Effector memory CD8-positive, alpha-beta T cell (primary cell): Measurements from ENCODE around the gene NUB1.

Experiments used
- ATAC-seq: fragments of 150-1000 bp; cut with Tn5 transposase; replicated peaks from 2 replicates; pipeline ENCODE4 v1.10.0; 2021; ENCODE audit warnings: mild to moderate bottlenecking, moderate library complexity
- DNase-seq, 3 experiments: peaks; one replicate each; pipeline ENCODE4 v3.0.0; 2021
- H3K27ac Mint-ChIP-seq, 2 donors: one replicate each; pipeline ENCODE4 v1.8.0; 2022; ENCODE audit warnings: mild to moderate bottlenecking in 2 of 2, mixed read lengths in 2 of 2, moderate library complexity in 2 of 2
- H3K27me3 Mint-ChIP-seq, 2 donors: one replicate each; pipeline ENCODE4 v1.8.0; 2022; ENCODE audit warnings: mixed read lengths in 2 of 2
- H3K36me3 Mint-ChIP-seq: one replicate; pipeline ENCODE4 v1.8.0; 2022; ENCODE audit warnings: mild to moderate bottlenecking, moderate library complexity, mixed read lengths; ENCODE audit not compliant: insufficient read depth
- H3K4me1 Mint-ChIP-seq, 2 donors: one replicate each; pipeline ENCODE4 v1.8.0; 2022; ENCODE audit warnings: low read depth in 2 of 2, mixed read lengths in 2 of 2
- H3K4me3 Mint-ChIP-seq, 2 donors: one replicate each; pipeline ENCODE4 v1.8.0; 2022; ENCODE audit warnings: mild to moderate bottlenecking in 2 of 2, mixed read lengths in 2 of 2, moderate library complexity in 2 of 2
- H3K9me3 Mint-ChIP-seq, 2 donors: one replicate each; pipeline ENCODE4 v1.8.0; 2022; ENCODE audit warnings: mixed read lengths in 2 of 2

Gene NUB1

GRCh38 chr7:151386301-151387160 is 44.9 kb downstream of the NUB1 start:
- ATAC-seq, result no peak
- peaks cover 7 to 10% of the 10 kb centered on the region in 2 donors for H3K4me1 Mint-ChIP-seq
- DNase-seq, result no peak
- H3K9me3 Mint-ChIP-seq, result no peaks in the 10 kb centered on the region
- peak overlapping the region in 1 of 2 donors; percentile 66 for H3K27ac Mint-ChIP-seq
- H3K4me3 Mint-ChIP-seq, result no peak overlapping the region
- peaks cover 10% of the 10 kb centered on the region for H3K36me3 Mint-ChIP-seq
- peaks cover 20 to 24% of the 10 kb centered on the region in 2 donors for H3K27me3 Mint-ChIP-seq

DNA sequence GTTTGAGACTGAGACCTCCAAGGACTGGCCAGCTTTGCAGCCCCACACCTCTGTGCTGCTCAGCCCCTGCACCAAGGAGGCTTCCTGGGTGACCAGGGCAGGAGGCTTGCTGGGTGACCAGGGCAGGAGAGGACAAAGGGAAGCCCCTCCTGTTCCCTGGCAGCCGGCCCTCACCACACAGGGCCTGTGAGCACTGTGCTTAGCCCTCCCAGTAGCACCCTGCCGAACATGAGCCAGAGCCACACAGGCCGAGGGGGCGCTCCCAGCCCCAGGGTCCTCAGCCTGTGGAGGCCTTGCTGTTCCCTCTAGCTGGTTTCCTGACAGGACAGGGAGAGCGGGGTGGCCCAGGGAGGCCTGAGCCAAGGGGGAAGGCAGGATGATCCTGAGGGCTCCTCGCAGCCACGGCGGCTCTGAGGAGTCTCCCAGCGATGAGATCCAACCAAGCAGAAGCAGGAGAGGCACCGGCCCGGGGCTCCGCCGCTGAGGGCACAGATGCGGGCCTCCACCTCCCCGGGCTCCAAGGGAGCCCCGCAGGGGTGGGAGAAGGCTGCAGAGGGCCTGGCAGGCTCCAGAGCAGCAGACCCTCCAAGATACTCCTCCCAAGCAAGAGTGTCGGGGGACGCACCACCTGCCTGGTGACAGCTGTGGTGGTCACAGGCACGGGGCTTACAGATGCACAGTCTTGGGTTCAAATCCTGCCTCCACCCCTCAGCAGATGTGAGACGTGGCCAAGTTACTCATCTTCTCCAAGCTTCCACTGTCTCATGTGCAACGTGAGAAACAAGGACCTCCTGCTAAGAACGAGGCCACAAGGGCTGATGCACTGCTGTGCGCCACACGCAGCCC is 45.8 kb downstream of the NUB1 start:
- Mint-ChIP-seq H3K27ac (peak overlapping the region in 1 of 2 donors; percentile 26), H3K27me3 (peaks cover 15 to 20% of the 10 kb centered on the region in 2 donors), H3K4me3 (no peak overlapping the region), H3K36me3 (peaks cover 5% of the 10 kb centered on the region), H3K4me1 (peaks cover 2 to 6% of the 10 kb centered on the region in 2 donors), H3K9me3 (no peaks in the 10 kb centered on the region)
- DNase-seq (no peak), ATAC-seq (no peak)

DNA sequence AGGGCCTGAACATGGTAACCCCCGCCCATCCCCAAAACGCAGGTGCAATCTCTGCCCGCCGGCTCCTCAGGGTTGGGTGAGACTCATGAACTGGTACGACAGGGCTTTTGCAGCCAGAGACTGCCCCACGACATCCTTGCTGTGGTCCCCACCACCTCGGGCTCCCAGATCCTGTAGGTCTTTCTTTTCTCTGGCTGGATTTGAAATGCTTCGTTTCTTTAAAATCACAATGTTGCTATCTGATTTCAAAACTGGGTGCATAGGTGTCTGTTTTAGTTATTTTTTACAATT is 46.3 kb downstream of the NUB1 start:
- Mint-ChIP-seq H3K4me1 (peaks cover 0 to 3% of the 10 kb centered on the region in 2 donors), H3K9me3 (no peaks in the 10 kb centered on the region), H3K4me3 (no peak overlapping the region), H3K27me3 (peaks cover 11 to 16% of the 10 kb centered on the region in 2 donors), H3K36me3 (peaks cover 3% of the 10 kb centered on the region), H3K27ac (peak overlapping the region in 1 of 2 donors; percentile 26)
- no peak for ATAC-seq
- DNase-seq, result no peak

DNA sequence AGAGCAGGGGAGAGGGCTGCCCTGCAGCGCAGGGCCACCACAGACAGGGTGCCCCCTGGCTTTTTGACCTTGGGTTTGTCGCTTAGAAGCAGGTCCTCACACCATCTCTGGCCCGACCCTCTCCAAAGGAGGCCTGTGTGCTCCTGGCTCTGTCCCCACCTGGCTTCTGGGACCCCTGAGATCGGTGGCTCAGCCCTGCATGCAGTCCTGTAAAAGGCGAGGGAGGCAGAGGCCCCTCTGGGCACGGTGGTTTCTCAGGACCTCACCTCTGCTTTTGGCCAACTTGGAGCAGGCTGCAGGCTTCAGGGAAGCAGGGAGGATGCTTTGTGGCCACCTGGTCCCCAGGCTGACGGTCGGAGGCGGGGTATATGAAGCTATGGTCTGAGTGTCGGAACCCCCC is 46.8 kb downstream of the NUB1 start:
- ATAC-seq (no peak), DNase-seq (no peak)
- Mint-ChIP-seq H3K36me3 (peaks cover 3% of the 10 kb centered on the region), H3K4me1 (peaks cover 0 to 3% of the 10 kb centered on the region in 2 donors), H3K9me3 (no peaks in the 10 kb centered on the region), H3K27me3 (peaks cover 11 to 16% of the 10 kb centered on the region in 2 donors), H3K27ac (peak overlapping the region in 1 of 2 donors; percentile 26), H3K4me3 (no peak overlapping the region)

GRCh38 chr7:151389096-151389767 is 47.6 kb downstream of the NUB1 start:
- H3K9me3 Mint-ChIP-seq, result no peaks in the 10 kb centered on the region
- H3K27me3 Mint-ChIP-seq, result peaks cover 11 to 16% of the 10 kb centered on the region in 2 donors
- no peak for DNase-seq
- ATAC-seq, result no peak
- no peak overlapping the region for H3K4me3 Mint-ChIP-seq
- peaks cover 3% of the 10 kb centered on the region for H3K36me3 Mint-ChIP-seq
- H3K27ac Mint-ChIP-seq, result no peak overlapping the region
- peaks cover 0 to 5% of the 10 kb centered on the region in 2 donors for H3K4me1 Mint-ChIP-seq

- H3K27ac Mint-ChIP-seq, result peak overlapping the region in 1 of 2 donors; percentile 68
- peaks cover 11 to 16% of the 10 kb centered on the region in 2 donors for H3K27me3 Mint-ChIP-seq
- DNase-seq (no peak), ATAC-seq (no peak)
- H3K36me3 Mint-ChIP-seq, result no peaks in the 10 kb centered on the region
- peaks cover 0 to 4% of the 10 kb centered on the region in 2 donors for H3K4me1 Mint-ChIP-seq
- H3K9me3 Mint-ChIP-seq, result no peaks in the 10 kb centered on the region
- no peak overlapping the region for H3K4me3 Mint-ChIP-seq
These were observed 48.4 kb downstream of the NUB1 start for GRCh38 chr7:151389768-151390597.

DNA sequence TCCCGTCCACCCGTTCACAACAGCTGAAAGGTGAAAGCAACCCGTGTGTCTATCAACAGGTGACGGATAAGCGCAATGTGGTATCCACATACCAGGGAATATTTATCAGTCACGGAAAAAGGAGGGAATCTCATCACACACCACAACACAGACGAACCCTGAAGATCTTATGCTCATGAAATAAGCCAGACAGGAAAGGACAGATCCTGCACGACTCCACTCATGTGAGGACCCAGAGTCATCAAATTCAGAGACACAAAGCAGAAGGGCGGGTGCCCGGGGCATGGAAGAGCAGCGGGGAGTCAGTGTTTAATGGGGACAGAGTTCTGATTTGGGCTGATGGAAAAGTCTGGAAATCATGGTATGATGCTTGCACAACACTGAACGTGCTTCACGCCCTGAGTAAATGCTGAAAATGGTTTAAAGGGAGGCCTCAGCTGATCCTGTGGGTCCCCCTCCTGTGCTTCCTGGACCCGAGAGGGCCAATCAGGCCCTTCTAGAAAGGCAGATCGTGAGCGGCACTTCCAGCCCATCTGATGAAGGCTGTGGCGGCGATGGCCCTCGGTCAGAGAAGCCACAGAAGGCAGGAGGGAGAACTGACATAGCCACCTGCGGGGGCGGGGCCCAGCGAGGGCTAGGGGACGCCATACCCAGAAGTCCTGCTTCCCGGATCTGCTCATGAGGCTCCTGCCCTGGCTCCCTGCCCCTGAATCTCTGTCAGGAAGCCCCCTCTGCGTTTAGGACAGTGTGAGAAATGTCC is 49.2 kb downstream of the NUB1 start:
- H3K27ac Mint-ChIP-seq, result peak overlapping the region in 1 of 2 donors; percentile 68
- no peaks in the 10 kb centered on the region for H3K9me3 Mint-ChIP-seq

DNA sequence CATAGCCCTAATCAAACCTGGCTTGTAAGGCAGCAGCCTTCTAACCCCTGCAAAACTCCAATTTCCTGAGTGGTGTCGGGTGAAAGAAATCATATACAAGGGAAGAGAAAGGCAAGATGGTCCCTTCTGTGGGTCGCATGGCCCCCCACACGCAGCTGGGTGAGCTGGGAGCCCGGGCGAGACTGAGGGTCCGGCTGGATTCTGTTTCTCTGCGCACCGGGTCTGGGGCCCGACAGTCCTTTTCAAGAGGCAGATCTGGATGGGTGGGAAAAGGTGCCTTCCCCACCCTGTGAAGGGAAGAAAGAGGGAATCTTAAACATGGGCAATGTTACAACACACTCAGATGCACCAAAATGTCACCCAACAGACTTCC is 49.7 kb downstream of the NUB1 start:
- Mint-ChIP-seq H3K27me3 (peaks cover 11 to 16% of the 10 kb centered on the region in 2 donors), H3K4me3 (no peak overlapping the region), H3K36me3 (no peaks in the 10 kb centered on the region), H3K9me3 (no peaks in the 10 kb centered on the region), H3K4me1 (peaks cover 0 to 8% of the 10 kb centered on the region in 2 donors), H3K27ac (peak overlapping the region in 1 of 2 donors; percentile 68)
- DNase-seq (no peak), ATAC-seq (no peak)

More for the DNA sequence above, 49.2 kb downstream of the NUB1 start:
- DNase-seq (no peak), ATAC-seq (no peak)
- Mint-ChIP-seq H3K36me3 (no peaks in the 10 kb centered on the region), H3K4me1 (peaks cover 0 to 7% of the 10 kb centered on the region in 2 donors), H3K4me3 (no peak overlapping the region), H3K27me3 (peaks cover 11 to 16% of the 10 kb centered on the region in 2 donors)

- H3K4me1 Mint-ChIP-seq, result peaks cover 0 to 10% of the 10 kb centered on the region in 2 donors
- no peak overlapping the region for H3K4me3 Mint-ChIP-seq
- H3K36me3 Mint-ChIP-seq, result no peaks in the 10 kb centered on the region
- H3K9me3 Mint-ChIP-seq, result no peaks in the 10 kb centered on the region
- DNase-seq (no peak), ATAC-seq (no peak)
- peaks cover 11% of the 10 kb centered on the region in 2 donors for H3K27me3 Mint-ChIP-seq
- H3K27ac Mint-ChIP-seq, result peak overlapping the region in 1 of 2 donors; percentile 17
These were observed 50.4 kb downstream of the NUB1 start for GRCh38 chr7:151392002-151392401.

DNA sequence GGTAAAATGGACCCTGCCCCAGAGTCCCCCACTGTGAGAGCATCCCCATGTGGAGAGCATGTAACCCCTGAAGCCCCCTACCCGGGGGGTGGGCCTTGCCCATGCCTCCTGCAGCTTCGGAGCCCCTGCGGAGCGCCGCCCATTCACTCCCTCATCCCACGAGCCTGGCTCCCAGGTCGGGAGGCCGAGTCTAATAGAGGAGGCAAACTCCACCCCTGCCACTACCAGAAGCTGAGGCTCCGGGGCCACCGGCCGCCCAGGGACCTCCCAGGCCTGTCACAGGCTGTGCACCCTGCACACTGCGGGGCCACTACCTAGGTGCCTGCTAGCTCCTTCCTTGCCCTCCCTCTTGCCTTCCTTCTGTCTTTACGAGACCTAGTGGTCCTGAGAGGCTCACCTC is 50.8 kb downstream of the NUB1 start:
- peaks cover 3% of the 10 kb centered on the region for H3K36me3 Mint-ChIP-seq
- no peak overlapping the region for H3K4me3 Mint-ChIP-seq
- no peak for ATAC-seq
- H3K4me1 Mint-ChIP-seq, result peaks cover 0 to 15% of the 10 kb centered on the region in 2 donors
- peak overlapping the region in 1 of 2 donors; percentile 17 for H3K27ac Mint-ChIP-seq
- no peaks in the 10 kb centered on the region for H3K9me3 Mint-ChIP-seq
- H3K27me3 Mint-ChIP-seq, result peaks cover 10 to 11% of the 10 kb centered on the region in 2 donors
- DNase-seq, result no peak

- ATAC-seq (no peak), DNase-seq (no peak)
- Mint-ChIP-seq H3K4me1 (peaks cover 0 to 20% of the 10 kb centered on the region in 2 donors), H3K9me3 (no peaks in the 10 kb centered on the region), H3K27me3 (peaks cover 10 to 11% of the 10 kb centered on the region in 2 donors), H3K27ac (peak overlapping the region in 1 of 2 donors; percentile 17), H3K36me3 (peaks cover 4% of the 10 kb centered on the region), H3K4me3 (no peak overlapping the region)
These were observed 51.7 kb downstream of the NUB1 start for GRCh38 chr7:151393031-151393977.
